Fibroblast of lung (primary cell): Measurements from ENCODE around the gene FSIP1. TPM values are rescaled to one million over a fixed set of nuclear protein-coding genes. Genes with fewer than 3 reads are reported as not detected.
A peak's percentile ranks its signal among the peaks of the same experiment; 100 is the strongest.

Experiments used
- DNase-seq, 2 donors: peaks; one replicate each; pipeline versions ENCODE4 v3.0.0 to v3.0.0-alpha.2; 2010; ENCODE audit warnings: low read depth in 2 of 2
- H2AFZ ChIP-seq: 2 replicates; pipeline ENCODE4 v1.5.1; 2012; ENCODE audit warnings: low read length, control low read depth, inconsistent platforms
- H3K27ac ChIP-seq: 2 replicates; pipeline ENCODE4 v1.5.1; 2011; ENCODE audit warnings: low read length, control low read depth; ENCODE audit not compliant: insufficient read depth
- H3K27me3 ChIP-seq: 2 replicates; pipeline ENCODE4 v1.5.1; 2011; ENCODE audit warnings: mild to moderate bottlenecking, low read length; ENCODE audit not compliant: control insufficient read depth, insufficient read depth
- H3K36me3 ChIP-seq: 2 replicates; pipeline ENCODE4 v1.5.1; 2011; ENCODE audit warnings: low read length; ENCODE audit not compliant: control insufficient read depth, insufficient read depth
- H3K4me1 ChIP-seq: 2 replicates; pipeline ENCODE4 v1.5.1; 2011; ENCODE audit warnings: low read length; ENCODE audit not compliant: control insufficient read depth, insufficient read depth; ENCODE audit errors: extremely low read depth
- H3K4me2 ChIP-seq: 2 replicates; pipeline ENCODE4 v1.5.1; 2011; ENCODE audit warnings: low read length, control low read depth; ENCODE audit not compliant: insufficient read depth; ENCODE audit errors: extremely low read depth
- H3K4me3 ChIP-seq, 4 experiments: fragments of 200-600 bp in 1 of 4; sonication (generic) in 1 of 4; replicated peaks in 1 of 4; 2 replicates each; pipeline ENCODE4 v1.5.1; 2011 to 2016; ENCODE audit warnings: low read length in 4 of 4, low read depth in 3 of 4, mild to moderate bottlenecking in 3 of 4, control low read depth in 2 of 4, inconsistent platforms in 1 of 4, mixed read lengths in 1 of 4; ENCODE audit not compliant: insufficient read depth in 1 of 4; ENCODE audit errors: control extremely low read depth in 1 of 4
- H3K79me2 ChIP-seq: 2 replicates; pipeline ENCODE4 v1.5.1; 2012; ENCODE audit warnings: mild to moderate bottlenecking, low read length, inconsistent platforms; ENCODE audit not compliant: control insufficient read depth, insufficient read depth
- H3K9ac ChIP-seq: 2 replicates; pipeline ENCODE4 v1.5.1; 2011; ENCODE audit warnings: mild to moderate bottlenecking, low read length, control low read depth; ENCODE audit not compliant: insufficient read depth
- H3K9me3 ChIP-seq: 2 replicates; pipeline ENCODE4 v1.5.1; 2012; ENCODE audit warnings: low read depth, low read length; ENCODE audit not compliant: control insufficient read depth, insufficient read depth
- H4K20me1 ChIP-seq: 2 replicates; pipeline ENCODE4 v1.5.1; 2011; ENCODE audit warnings: low read length; ENCODE audit not compliant: control insufficient read depth, insufficient read depth; ENCODE audit errors: extremely low read depth
- CTCF ChIP-seq, 2 donors: IDR thresholded peaks in 1 of 2; conservative IDR thresholded peaks in 1 of 2; 1 replicate in 1 of 2; 2 replicates in 1 of 2; pipeline ENCODE4 v1.5.1; 2011 to 2012; ENCODE audit warnings: low read length in 2 of 2, control low read depth in 1 of 2, inconsistent platforms in 1 of 2, low read depth in 1 of 2, mild to moderate bottlenecking in 1 of 2
- EZH2 ChIP-seq: IDR thresholded peaks from 2 replicates; pipeline ENCODE4 v1.5.1; 2012; ENCODE audit warnings: low read length, control low read depth, mild to moderate bottlenecking; ENCODE audit errors: missing control alignments
- polyA plus RNA-seq, 2 donors: library from polyadenylated mRNA; depleted of rRNA in 1 of 2; stranded (reverse) in 1 of 2; unstranded in 1 of 2; fragments of >200 nt; gene quantifications; 2 replicates each; pipeline ENCODE4 v1.2.1, GENCODE V29; 2011 to 2012; ENCODE audit warnings: missing spikeins in 1 of 2
- total RNA-seq: library from RNA; depleted of rRNA; stranded (reverse); fragments of >200 nt; gene quantifications from 2 replicates; pipeline ENCODE4 v1.2.1, GENCODE V29; 2014

Gene FSIP1
- total and polyA plus RNA-seq, 2 donors (not counting 1 experiment from before 2014, with no cell fraction given) = 0.50 to 5.1 TPM

- H3K9me3 ChIP-seq = no peaks in the 10 kb centered on the region
- peaks cover 17% of the 10 kb centered on the region for H3K4me1 ChIP-seq
- no peaks in the 10 kb centered on the region for H3K79me2 ChIP-seq
- no peak overlapping the region for H3K27ac ChIP-seq
- H3K36me3 ChIP-seq = no peaks in the 10 kb centered on the region
- H3K4me2 ChIP-seq = no peak overlapping the region
- no peak overlapping the region for H2AFZ ChIP-seq
- TF ChIP-seq CTCF (conservative IDR thresholded peaks at IDR 0.05 in 1 of 2, IDR thresholded peaks at IDR 0.05 in 1 of 2; ENCODE audit: low read depth in 1 of 2, low read length in 2 of 2) (no peak), EZH2 (no peak)
- no peaks in the 10 kb centered on the region for H4K20me1 ChIP-seq
- DNase-seq = no peak
- no peaks in the 10 kb centered on the region for H3K27me3 ChIP-seq
- H3K4me3 ChIP-seq = no peak overlapping the region
- no peak overlapping the region for H3K9ac ChIP-seq
These were observed 160.7 kb downstream of the FSIP1 start for GRCh38 chr15:39621976-39622375.

- TF ChIP-seq EZH2 = no peak
- TF ChIP-seq CTCF (conservative IDR thresholded peaks at IDR 0.05 in 1 of 2, IDR thresholded peaks at IDR 0.05 in 1 of 2; ENCODE audit: low read depth in 1 of 2, low read length in 2 of 2) = no peak
- Histone ChIP-seq H3K79me2 (no peaks in the 10 kb centered on the region), H3K36me3 (no peaks in the 10 kb centered on the region), H3K27me3 (no peaks in the 10 kb centered on the region), H3K27ac (no peak overlapping the region), H3K9ac (no peak overlapping the region), H3K4me3 (no peak overlapping the region), H4K20me1 (no peaks in the 10 kb centered on the region), H3K9me3 (no peaks in the 10 kb centered on the region), H3K4me1 (peaks cover 17% of the 10 kb centered on the region), H3K4me2 (no peak overlapping the region), H2AFZ (no peak overlapping the region)
- DNase-seq = no peak
These were observed 161.4 kb downstream of the FSIP1 start for GRCh38 chr15:39621210-39621609.

GRCh38 chr15:39618063-39618823 lies 164.4 kb downstream of the FSIP1 start:
- no peak for TF ChIP-seq CTCF (conservative IDR thresholded peaks at IDR 0.05 in 1 of 2, IDR thresholded peaks at IDR 0.05 in 1 of 2; ENCODE audit: low read depth in 1 of 2, low read length in 2 of 2)
- no peak for TF ChIP-seq EZH2
- H3K79me2 ChIP-seq = no peaks in the 10 kb centered on the region
- DNase-seq = peak in 1 of 2 donors; percentile 63
- H3K36me3 ChIP-seq = no peaks in the 10 kb centered on the region
- no peak overlapping the region for H2AFZ ChIP-seq
- H3K4me3 ChIP-seq = no peak overlapping the region
- H4K20me1 ChIP-seq = no peaks in the 10 kb centered on the region
- H3K27ac ChIP-seq = no peak overlapping the region
- no peak overlapping the region for H3K9ac ChIP-seq
- no peaks in the 10 kb centered on the region for H3K4me1 ChIP-seq
- no peaks in the 10 kb centered on the region for H3K9me3 ChIP-seq
- H3K27me3 ChIP-seq = no peaks in the 10 kb centered on the region
- no peak overlapping the region for H3K4me2 ChIP-seq
